Stimulated activated CD4-positive, alpha-beta T cell treated with anti-CD3 and anti-CD28 coated beads, Interleukin-12 subunit alpha, Interleukin-12 subunit beta, amount 100 ng/mL, for 24 hours (primary cell): Measurements from ENCODE around the gene TTC12.
A peak's percentile ranks its signal among the peaks of the same experiment; 100 is the strongest.

Experiments
- DNase-seq, 2 experiments: peaks; one replicate each; pipeline ENCODE4 v3.0.0-alpha.2; 2020; ENCODE audit warnings: low read depth in 2 of 2

The TTC12 gene

GRCh38 chr11:113314389-113315301, at the start of gene TTC12:
Gene TTC12, plus strand, starts transcription at chr11:113314583. Its CDS starts 1,675 bp downstream, at chr11:113316258.
- peak; percentile 88 to 94 for DNase-seq

GRCh38 chr11:113265362-113265761, 49.0 kb upstream of the TTC12 start:
- no peak for DNase-seq

GRCh38 chr11:113267493-113267892, 46.9 kb upstream of the TTC12 start:
- DNase-seq, result no peak

GRCh38 chr11:113269096-113269495, 45.3 kb upstream of the TTC12 start:
- DNase-seq, result no peak

- no peak for DNase-seq
These were observed 44.7 kb upstream of the TTC12 start for GRCh38 chr11:113269636-113270035.

- DNase-seq, result no peak
These were observed 44.3 kb upstream of the TTC12 start for GRCh38 chr11:113270080-113270479.

GRCh38 chr11:113271551-113272245, 42.7 kb upstream of the TTC12 start:
- DNase-seq, result no peak

- no peak for DNase-seq
These were observed 42.1 kb upstream of the TTC12 start for GRCh38 chr11:113272281-113272680.

- DNase-seq, result no peak
These were observed 41.3 kb upstream of the TTC12 start for GRCh38 chr11:113272927-113273615.

- no peak for DNase-seq
These were observed 40.7 kb upstream of the TTC12 start for GRCh38 chr11:113273720-113274119.

- DNase-seq, result no peak
These were observed 39.4 kb upstream of the TTC12 start for GRCh38 chr11:113274713-113275582.

GRCh38 chr11:113275602-113276001, 38.8 kb upstream of the TTC12 start:
- DNase-seq, result no peak

GRCh38 chr11:113276466-113276865, 37.9 kb upstream of the TTC12 start:
- no peak for DNase-seq

GRCh38 chr11:113277907-113278306, 36.5 kb upstream of the TTC12 start:
- no peak for DNase-seq

- DNase-seq, result no peak
These were observed 35.9 kb upstream of the TTC12 start for GRCh38 chr11:113278481-113278880.

GRCh38 chr11:113278925-113279324, 35.5 kb upstream of the TTC12 start:
- DNase-seq, result no peak

- no peak for DNase-seq
These were observed 34.8 kb upstream of the TTC12 start for GRCh38 chr11:113279591-113279990.

- DNase-seq, result no peak
These were observed 33.2 kb upstream of the TTC12 start for GRCh38 chr11:113281052-113281725.

- DNase-seq, result no peak
These were observed 31.4 kb upstream of the TTC12 start for GRCh38 chr11:113282898-113283437.

- DNase-seq, result no peak
These were observed 30.5 kb upstream of the TTC12 start for GRCh38 chr11:113283881-113284280.
